HG03196 (cell line): ENCODE measurements around the gene AJAP1.
"Not testable (repeated sequence)": the region's sequence is repeated elsewhere in the genome, so short reads cannot be mapped to it uniquely, and the experiment has no call there.

ENCODE experiments used
- ATAC-seq: cut with Tn5 transposase; IDR thresholded peaks from one replicate; pipeline ENCODE4 v1.9.1; 2021; ENCODE audit not compliant: unreplicated experiment

The AJAP1 gene

GRCh38 chr1:4653796-4654725 is at the start of gene AJAP1:
Gene AJAP1, plus strand, starts transcription at chr1:4654609. Its CDS starts 817 bp downstream, at chr1:4655426.
- ATAC-seq, result no peak

DNA sequence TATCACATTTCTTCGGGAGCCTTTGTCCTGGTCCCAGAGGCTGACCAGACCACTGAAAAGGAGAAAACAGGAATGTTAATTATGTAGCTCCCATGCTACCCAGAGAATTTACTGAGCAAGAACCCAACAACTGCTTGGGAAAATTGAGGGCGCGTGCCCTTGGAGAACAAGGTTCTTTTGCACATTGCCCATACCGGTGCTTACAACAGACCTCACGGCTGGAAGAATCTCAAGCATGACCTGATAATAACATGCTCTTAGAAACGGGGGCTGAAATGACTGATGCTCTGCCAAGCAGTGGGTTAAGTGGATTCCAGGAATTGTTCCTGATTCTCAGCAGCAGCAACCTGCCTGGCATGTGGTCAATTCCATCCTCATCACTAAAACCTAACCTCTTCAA is 49.3 kb upstream of the AJAP1 start:
- no peak for ATAC-seq

DNA sequence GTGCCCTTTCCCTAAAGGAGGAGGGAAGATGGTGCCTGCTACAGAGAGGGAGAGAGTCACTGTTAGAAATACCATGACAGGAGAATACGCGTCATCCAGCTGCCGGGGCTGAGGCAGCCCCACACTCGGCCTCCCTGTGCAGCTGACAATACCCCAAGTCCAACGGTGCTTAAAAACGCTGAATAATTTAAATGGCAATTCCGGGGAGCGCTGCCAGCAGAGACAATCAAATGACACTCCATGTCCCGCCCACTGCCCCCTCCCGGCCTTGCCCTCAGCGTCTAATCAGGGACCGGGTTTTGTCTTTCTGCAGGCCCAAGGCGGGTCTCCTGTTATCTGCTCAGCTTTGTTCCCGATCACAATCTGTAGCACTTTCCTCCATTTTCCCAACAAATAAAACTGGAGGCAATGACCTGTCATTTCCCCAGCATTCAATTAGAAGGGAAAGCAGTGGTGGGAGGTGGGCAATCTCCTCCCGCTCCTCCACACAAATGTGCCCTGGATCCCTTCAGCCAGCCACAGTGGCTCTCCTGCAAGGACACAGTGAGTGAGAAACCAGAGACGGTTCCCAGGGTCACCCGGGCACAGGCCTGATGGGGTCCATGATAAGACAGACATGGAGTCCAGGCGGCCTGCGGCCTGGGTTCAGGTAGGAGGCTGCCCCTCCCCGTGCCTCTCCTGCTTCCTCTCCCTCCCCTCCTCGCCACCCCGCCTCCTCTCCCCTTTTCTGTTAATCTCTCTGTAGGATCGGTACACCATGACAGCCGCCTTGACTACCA is 42.7 kb upstream of the AJAP1 start:
- ATAC-seq, result no peak

DNA sequence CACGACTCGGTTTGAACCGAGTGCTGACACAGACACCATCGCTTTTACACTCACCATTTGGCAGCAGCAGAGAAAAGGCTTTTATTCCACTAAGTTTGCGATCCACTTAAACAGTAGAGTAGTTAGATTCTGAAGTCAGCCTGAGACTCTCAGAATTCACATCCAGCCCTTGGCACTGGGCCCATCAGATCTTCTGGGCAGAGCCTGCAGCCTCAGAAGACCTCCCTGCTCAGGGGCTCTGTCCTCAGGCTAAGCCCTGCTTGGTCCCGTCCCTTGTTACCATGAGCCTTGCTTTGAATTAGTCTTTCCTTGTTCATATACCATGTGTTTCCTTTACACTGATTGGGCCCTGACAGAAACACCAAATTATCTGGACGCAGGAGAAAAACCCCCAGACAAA is 41.4 kb upstream of the AJAP1 start:
- ATAC-seq, result no peak

DNA sequence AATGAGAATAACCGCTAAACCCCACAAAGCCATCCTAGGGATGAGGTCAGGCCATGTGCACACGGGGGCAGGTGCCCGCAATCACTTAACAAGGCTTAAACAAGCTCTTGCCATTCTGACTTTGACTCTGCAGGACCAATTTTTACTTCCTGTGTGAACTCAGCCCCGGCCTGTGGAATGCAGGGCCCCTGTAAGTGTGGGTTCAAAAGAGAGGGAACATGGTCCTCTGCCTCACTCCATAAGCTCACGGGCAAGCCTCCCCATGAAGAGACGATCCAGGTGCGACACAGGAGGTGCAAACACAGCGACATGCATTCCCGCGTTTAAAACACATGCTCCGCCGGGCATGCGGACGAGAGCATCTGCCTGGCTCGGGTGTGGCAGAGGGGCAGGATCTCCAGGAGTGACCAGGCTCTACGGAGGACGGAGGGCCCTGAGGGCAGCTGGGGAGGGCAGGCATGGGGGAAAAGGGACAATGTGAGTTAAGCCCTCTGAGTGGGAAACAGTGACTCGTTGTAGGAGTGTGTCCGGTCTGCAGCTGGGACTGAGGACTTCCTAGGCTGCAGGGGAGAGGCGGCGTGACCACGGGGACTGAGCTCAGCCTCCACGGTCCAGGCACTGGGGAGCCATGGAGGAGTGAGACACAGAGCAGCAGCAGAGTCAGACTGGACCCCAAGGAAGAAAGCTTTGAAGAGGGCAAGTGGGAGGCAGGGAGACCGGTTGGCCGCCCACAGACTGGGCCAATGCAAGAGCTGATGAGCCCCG is 40.6 kb upstream of the AJAP1 start:
- ATAC-seq, result no peak

DNA sequence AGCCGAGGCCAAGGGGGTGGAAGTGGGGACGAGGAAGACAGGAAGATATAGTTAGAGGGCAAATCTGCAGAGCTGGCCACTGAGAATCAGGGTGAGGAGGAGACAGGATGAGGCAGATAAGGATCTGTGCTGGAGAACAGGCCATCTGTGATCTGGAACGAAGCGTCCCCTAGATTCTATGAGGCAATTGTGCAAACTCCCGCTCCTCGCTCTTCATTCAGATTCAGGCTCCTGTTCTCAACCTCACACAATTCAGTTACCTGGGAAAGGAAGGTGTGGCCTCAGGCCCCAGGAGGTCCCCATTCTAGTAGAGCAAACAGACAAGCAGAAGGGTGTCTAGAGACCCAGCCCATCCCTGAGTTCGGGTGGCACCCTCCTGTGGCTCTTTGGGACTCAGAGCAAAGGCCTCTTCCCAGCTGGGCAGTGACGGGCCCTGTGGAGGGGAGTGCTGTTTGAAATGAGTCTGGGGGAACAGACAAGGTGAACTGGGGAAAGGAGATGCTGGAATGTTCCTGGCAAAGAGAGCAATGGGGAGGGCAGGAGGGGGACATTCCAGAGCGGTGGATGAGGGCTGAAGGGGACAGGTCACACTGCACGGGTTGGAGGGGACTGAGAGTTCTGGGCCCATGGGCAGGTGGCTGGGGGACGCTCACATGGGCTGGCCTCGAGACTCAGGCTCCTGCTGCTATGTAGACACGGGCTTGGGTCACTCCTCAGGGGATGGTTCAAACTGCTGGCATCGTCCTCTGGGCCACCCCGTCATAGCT is 39.9 kb upstream of the AJAP1 start:
- no peak for ATAC-seq

DNA sequence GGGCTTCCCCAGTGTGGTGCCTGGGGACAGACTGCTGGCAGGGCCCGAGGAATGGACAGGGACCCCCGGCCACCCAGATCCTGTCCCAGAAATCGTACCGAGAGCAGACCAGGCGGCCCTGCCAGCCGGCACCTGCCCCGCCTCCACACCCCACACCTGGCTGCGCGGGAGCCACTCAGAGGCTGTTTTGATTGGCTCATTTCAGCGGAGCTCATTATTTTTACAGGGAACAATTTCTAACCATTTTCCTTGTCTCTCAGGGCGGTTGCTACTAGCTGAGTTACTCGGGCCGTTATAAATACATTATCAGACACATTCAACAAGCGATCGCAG is 39.3 kb upstream of the AJAP1 start:
- no peak for ATAC-seq

GRCh38 chr1:4615501-4615900 is 38.9 kb upstream of the AJAP1 start:
- ATAC-seq, result no peak

DNA sequence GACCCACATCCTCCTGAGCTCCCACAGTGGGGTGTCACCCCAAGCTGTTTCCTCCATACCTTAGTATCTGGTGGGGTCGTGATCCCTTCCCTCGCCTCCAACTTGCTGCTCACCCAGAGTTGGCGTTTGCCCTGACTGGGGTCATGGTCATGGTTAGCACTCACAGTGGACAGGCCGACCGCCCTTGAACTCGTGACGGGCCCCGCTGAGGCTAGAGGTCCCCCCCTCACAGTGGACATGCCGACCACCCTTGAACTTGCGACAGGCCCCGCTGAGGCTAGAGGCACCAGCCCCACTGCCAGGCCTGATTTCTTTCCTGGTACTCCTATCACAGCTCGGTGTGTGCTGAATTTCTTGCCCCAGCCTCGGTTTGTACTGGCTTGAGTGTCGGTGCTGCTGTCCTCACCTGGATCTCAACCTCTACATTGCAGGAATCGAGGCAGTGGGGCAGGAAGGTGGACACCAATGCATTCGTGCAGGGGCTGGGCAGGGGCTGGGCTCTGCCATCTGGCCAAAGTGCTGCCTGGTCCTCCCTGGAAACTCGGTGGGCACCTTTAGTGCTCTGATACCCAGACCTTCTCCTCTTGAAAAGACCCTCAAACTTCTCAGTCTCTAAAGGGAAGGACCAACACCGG is 37.5 kb upstream of the AJAP1 start:
- no peak for ATAC-seq

- ATAC-seq, result no peak
Measured at GRCh38 chr1:4617506-4617905, 36.9 kb upstream of the AJAP1 start.

DNA sequence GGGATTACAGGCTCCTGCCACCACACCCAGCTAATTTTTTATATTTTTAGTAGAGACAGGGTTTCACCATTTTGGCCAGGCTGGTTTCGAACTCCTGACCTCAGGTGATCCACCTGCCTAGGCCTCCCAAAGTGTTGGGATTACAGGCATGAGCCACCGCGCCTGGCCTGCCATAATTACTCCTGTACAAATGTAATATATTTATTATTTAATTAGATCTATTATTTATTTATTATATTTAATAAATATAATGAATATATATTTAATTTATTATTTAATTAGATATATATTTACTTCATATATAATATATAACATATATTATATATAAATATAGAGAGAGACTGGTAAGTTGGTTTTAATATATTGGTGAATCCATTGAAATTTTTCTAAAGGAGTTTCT is 35.6 kb upstream of the AJAP1 start:
- not testable (repeated sequence) for ATAC-seq

- ATAC-seq, result no peak
Measured at GRCh38 chr1:4621646-4622045, 32.8 kb upstream of the AJAP1 start.

DNA sequence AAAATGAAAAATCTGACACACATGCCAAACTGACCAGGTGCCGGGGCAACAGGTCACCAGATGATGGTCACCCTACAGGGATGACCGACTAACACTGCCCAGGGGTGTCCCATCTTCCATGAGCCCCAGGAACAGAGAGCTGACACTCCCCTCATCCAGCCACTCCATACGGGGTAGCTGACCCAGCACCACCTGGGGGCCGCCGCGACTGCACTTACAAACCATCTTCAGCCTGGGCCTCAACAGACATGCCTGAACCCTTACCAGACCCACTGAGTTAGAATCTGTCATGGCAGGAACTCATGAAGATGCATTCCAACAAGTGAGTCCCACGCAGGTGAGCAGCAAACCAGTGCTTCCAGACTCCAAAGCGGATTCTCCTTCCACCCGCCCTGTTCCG is 31.6 kb upstream of the AJAP1 start:
- ATAC-seq, result no peak

GRCh38 chr1:4624141-4624715 is 30.2 kb upstream of the AJAP1 start:
- no peak for ATAC-seq

DNA sequence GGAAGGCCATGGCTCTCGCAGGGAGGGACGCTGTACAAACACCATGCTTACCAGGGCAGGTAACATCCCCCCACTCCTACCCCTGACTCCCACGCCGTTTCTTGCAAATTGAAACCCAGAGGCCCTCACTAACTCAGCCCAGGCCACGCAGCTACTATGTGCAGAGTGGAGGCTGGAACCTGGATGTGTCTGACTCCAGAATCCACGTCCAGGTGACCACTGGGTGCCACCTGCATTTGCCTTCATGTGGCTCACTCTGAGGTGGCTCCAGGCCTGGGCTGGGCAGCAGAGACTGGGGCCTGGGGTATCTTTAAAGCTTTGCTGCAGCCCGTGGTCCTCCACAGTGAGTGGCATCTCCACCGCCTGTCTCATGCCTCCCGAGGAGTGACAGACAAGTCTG is 29.6 kb upstream of the AJAP1 start:
- ATAC-seq, result no peak

- no peak for ATAC-seq
Measured at GRCh38 chr1:4626061-4626460, 28.3 kb upstream of the AJAP1 start.

DNA sequence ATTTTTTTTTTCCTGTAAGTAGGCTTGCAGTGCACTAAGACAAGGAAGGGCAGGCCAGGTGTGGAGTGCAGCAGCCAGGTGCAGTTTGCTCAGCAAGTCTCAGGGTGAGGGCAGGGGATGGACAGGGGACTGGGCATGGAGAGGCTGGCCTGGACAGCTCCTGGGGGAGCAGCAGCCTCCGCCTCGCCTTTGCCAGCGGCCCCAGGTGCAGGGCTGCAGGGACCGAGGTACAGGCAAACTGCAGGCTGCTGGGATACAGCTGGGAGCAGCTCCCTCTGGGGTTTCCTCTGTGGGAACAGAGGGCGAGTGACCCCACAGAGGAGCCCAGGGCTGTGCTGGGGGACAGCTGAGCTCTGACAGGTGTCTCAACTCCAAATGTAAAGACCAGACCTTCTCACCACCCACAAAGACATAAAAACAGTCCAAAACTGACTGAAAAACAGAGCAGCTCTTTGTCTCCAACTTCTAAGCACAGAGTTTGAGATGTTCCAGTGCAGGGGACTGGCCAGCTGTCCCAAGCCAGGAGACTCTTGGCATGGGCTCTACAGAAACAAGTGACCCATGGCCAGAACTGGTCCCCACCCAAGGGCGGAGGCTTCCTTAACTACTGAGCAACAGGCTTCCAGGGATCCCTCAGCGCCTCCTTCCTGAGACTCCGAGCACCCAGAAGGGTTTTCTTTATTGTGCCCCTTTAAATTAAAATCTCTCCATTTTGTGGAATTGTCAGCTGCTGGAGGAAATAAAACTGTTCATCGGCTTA is 27.7 kb upstream of the AJAP1 start:
- ATAC-seq, result no peak

DNA sequence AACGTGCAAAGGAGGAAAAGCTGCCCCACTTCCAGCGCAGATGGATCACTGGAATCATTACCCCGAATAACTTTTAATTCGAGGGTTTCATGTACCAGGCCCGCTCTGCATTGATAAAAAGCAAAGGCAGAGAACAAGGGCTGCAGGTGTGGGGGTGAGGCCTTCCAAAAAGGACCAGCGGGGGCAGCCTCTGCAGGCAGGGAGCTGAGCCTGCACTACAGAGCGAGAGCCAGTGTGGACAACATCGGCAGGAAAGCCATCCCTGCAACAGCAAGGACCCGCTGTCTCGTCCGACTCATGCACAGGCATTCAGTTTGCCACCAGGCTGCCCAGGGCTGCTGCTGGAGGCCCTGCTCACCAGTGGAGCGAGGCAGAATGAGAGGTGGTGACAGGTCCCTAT is 27.1 kb upstream of the AJAP1 start:
- no peak for ATAC-seq

DNA sequence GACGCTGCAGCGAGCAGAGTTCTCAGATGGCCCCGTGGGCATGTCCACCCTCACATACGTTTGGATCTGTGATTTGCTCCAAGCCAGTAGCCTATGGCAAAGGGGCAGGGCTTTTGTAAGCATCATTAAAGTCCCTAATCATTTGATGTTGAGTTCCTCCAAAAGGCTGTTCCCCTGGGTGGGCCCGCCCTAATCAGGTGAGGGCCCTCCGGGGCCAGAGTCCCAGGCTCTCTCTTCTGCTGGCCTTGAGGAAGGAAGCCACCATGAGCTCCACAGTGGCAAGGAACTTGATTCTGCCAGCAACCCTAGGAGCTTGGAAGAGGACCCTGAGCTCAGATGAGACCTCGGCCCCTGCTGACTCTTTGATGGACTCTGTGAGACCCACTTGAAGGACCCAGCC is 25.4 kb upstream of the AJAP1 start:
- ATAC-seq, result no peak
